Measurements from ENCODE around the gene BSND.

Gene BSND

DNA sequence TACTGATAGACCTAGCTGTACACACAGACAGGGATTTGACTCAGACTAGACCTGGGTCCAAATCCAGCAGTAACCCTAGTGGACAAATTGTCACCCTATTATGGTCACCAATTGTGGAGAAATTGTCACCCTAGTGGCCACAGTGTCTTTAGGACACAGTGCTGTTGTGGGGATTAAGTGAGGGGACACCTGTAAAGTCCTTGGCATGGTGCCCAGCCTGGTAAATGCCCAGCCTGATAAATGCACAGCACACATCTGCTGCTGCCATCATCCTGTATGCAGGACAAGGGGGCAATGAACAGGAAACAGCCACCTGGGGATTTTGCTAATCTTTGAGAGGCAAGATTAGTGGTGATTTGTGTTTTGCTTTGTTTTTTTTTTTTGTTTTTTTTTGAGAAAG is 16.0 kb upstream of the BSND start:
- POLR2A ChIA-PET = no interaction called here
- TF ChIP-seq L3MBTL2 (conservative IDR thresholded peaks at IDR 0.05) (no peak), NFRKB (IDR thresholded peaks at IDR 0.05) (no peak), ARNT (IDR thresholded peaks at IDR 0.05) (no peak), LEF1 (IDR thresholded peaks at IDR 0.05; ENCODE audit: borderline replicate concordance) (no peak), TARDBP (IDR thresholded peaks at IDR 0.05) (no peak), SUZ12 (IDR thresholded peaks at IDR 0.05) (no peak), FOXA1 (IDR thresholded peaks at IDR 0.05) (no peak), ELF4 (IDR thresholded peaks at IDR 0.05) (no peak), FOXM1 (IDR thresholded peaks at IDR 0.05; ENCODE audit: borderline replicate concordance) (no peak), ZNF384 (IDR thresholded peaks at IDR 0.05) (no peak), BHLHE40 (IDR thresholded peaks at IDR 0.05; ENCODE audit: borderline replicate concordance) (no peak), SP1 (IDR thresholded peaks at IDR 0.05) (no peak), CTBP1 (IDR thresholded peaks at IDR 0.05; ENCODE audit: borderline replicate concordance) (no peak), HDGF (IDR thresholded peaks at IDR 0.05; ENCODE audit: borderline replicate concordance) (no peak), FOXK2 (IDR thresholded peaks at IDR 0.05) (no peak)
- TF ChIP-seq, protein P1, sequence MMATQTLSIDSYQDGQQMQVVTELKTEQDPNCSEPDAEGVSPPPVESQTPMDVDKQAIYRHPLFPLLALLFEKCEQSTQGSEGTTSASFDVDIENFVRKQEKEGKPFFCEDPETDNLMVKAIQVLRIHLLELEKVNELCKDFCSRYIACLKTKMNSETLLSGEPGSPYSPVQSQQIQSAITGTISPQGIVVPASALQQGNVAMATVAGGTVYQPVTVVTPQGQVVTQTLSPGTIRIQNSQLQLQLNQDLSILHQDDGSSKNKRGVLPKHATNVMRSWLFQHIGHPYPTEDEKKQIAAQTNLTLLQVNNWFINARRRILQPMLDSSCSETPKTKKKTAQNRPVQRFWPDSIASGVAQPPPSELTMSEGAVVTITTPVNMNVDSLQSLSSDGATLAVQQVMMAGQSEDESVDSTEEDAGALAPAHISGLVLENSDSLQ (IDR thresholded peaks at IDR 0.05) = no peak
- CTCF ChIA-PET = no interaction called here
- no peak for DNase-seq (ENCODE audit: extremely low spot score)

DNA sequence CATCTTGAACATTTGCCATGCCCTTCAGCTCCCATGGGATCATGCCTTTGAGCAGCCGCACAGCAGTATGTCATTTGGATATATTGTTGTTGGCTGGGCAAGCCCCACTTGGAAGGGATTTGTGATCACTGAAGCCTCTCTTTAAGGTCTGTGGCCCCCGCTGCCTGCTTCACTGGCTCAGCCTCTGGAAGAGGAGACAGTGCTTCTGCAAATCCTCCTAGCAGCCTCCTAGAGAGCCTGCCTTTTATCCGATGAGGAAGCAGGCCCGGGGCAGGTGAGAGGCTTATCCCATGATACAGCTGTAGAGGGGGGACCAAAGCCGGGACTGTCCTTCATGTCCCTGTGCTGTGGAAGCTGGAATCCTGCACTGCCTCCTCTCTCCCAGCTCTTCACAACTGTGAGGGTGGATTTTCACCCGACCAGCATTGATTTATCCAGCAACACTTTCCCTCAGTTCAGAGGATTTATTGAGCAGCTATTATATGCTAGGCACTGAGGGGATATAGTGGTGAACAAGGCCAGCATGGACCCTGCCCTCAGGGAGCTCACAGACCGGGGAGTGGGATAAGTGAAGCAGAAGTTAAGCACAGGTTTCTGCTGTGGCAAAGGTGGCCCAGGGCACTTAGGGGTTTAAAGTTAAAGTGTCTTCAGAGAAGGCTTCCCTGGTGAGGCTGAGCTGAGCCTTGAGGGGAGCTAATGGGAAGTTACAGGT is 14.4 kb upstream of the BSND start:
- TF ChIP-seq ELF4 (IDR thresholded peaks at IDR 0.05) (no peak), ARNT (IDR thresholded peaks at IDR 0.05) (no peak), SP1 (IDR thresholded peaks at IDR 0.05) (no peak), FOXM1 (IDR thresholded peaks at IDR 0.05; ENCODE audit: borderline replicate concordance) (no peak), HDGF (IDR thresholded peaks at IDR 0.05; ENCODE audit: borderline replicate concordance) (no peak), NFRKB (IDR thresholded peaks at IDR 0.05) (no peak), FOXA1 (IDR thresholded peaks at IDR 0.05) (no peak), CTBP1 (IDR thresholded peaks at IDR 0.05; ENCODE audit: borderline replicate concordance) (no peak), LEF1 (IDR thresholded peaks at IDR 0.05; ENCODE audit: borderline replicate concordance) (no peak), FOXK2 (IDR thresholded peaks at IDR 0.05) (no peak)
- POLR2A ChIA-PET = no interaction called here
- no peak for DNase-seq (ENCODE audit: extremely low spot score)
- CTCF ChIA-PET = interaction anchor here (1.1 kb wide), 1 partner anchor 34 kb away, joined by 4 read pairs; no protein-coding TSS in a partner anchor

DNA sequence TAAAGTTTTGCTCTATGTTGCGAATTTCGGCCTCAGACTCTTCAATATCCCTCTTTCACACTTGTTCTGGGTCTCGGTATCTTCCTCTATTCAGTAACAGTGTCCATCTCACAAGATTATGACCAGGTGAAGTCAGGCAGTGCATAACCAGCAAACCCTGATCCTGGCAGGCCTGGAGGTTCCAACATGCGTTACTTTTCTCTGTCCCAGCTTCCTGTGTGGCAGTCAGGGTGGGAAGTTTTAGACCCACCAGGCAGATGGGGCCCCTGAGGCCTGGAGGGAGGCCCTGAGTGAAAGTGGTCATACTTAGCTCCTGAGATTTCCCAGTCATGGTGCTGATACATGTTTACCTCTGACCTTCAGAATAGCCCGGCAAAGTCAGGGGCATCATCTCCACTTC is 13.2 kb upstream of the BSND start:
- no peak for DNase-seq (ENCODE audit: extremely low spot score)
- POLR2A ChIA-PET = no interaction called here
- CTCF ChIA-PET = interaction anchor here (1.1 kb wide), 1 partner anchor 11 kb away, joined by 3 read pairs; no protein-coding TSS in a partner anchor
- no peak for TF ChIP-seq ELF4 (IDR thresholded peaks at IDR 0.05)
- no peak for TF ChIP-seq SUZ12 (IDR thresholded peaks at IDR 0.05)
- no peak for TF ChIP-seq L3MBTL2 (conservative IDR thresholded peaks at IDR 0.05)
- no peak for TF ChIP-seq TARDBP (IDR thresholded peaks at IDR 0.05)
- no peak for TF ChIP-seq NFRKB (IDR thresholded peaks at IDR 0.05)
- no peak for TF ChIP-seq BHLHE40 (IDR thresholded peaks at IDR 0.05; ENCODE audit: borderline replicate concordance)
- no peak for TF ChIP-seq CTBP1 (IDR thresholded peaks at IDR 0.05; ENCODE audit: borderline replicate concordance)
- no peak for TF ChIP-seq FOXK2 (IDR thresholded peaks at IDR 0.05)
- no peak for TF ChIP-seq FOXM1 (IDR thresholded peaks at IDR 0.05; ENCODE audit: borderline replicate concordance)
- TF ChIP-seq LEF1 (IDR thresholded peaks at IDR 0.05; ENCODE audit: borderline replicate concordance) = no peak

DNA sequence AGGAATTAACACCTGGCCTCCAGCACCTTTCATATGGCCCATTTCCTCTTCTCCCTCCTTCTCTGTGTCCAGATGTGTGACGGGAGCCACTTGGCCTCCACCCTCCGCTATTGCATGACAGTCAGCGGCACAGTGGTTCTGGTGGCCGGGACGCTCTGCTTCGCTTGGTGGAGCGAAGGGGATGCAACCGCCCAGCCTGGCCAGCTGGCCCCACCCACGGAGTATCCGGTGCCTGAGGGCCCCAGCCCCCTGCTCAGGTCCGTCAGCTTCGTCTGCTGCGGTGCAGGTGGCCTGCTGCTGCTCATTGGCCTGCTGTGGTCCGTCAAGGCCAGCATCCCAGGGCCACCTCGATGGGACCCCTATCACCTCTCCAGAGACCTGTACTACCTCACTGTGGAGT is 12.7 kb upstream of the BSND start:
- CTCF ChIA-PET = interaction anchor here (1.1 kb wide), 1 partner anchor 10 kb away, joined by 3 read pairs; no protein-coding TSS in a partner anchor
- POLR2A ChIA-PET = no interaction called here
- no peak for TF ChIP-seq SUZ12 (IDR thresholded peaks at IDR 0.05)
- no peak for TF ChIP-seq ELF4 (IDR thresholded peaks at IDR 0.05)
- TF ChIP-seq, protein P1 (IDR thresholded peaks at IDR 0.05) = no peak
- TF ChIP-seq ARNT (IDR thresholded peaks at IDR 0.05) = no peak
- no peak for TF ChIP-seq SP1 (IDR thresholded peaks at IDR 0.05)
- TF ChIP-seq CTBP1 (IDR thresholded peaks at IDR 0.05; ENCODE audit: borderline replicate concordance) = no peak
- TF ChIP-seq BHLHE40 (IDR thresholded peaks at IDR 0.05; ENCODE audit: borderline replicate concordance) = no peak
- DNase-seq (ENCODE audit: extremely low spot score) = no peak

DNA sequence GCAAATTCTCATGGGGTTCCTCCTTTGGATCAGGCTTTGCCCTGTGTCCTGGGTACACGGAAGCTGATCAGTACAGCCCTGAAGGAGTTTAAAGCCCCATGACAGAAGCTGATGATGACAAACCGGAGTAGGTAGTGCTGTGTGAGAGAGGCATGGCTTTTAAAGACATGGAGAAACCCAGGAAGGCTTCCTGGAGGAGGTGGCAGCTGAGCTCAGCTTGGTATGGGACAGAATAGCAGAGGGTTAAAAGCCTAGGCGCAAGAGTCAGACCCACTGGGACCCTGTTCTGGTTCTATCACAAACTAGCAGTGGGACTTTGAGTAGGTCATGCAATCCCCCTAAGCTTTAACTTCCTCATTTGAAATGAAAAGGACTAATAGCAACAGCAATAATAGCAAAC is 12.2 kb upstream of the BSND start:
- no peak for DNase-seq (ENCODE audit: extremely low spot score)
- POLR2A ChIA-PET = no interaction called here
- CTCF ChIA-PET = no interaction called here
- no peak for TF ChIP-seq ELF4 (IDR thresholded peaks at IDR 0.05)
- TF ChIP-seq FOXA1 (IDR thresholded peaks at IDR 0.05) = no peak
- no peak for TF ChIP-seq ZNF384 (IDR thresholded peaks at IDR 0.05)
- no peak for TF ChIP-seq SUZ12 (IDR thresholded peaks at IDR 0.05)
- no peak for TF ChIP-seq L3MBTL2 (conservative IDR thresholded peaks at IDR 0.05)
- TF ChIP-seq FOXM1 (IDR thresholded peaks at IDR 0.05; ENCODE audit: borderline replicate concordance) = no peak
- no peak for TF ChIP-seq HDGF (IDR thresholded peaks at IDR 0.05; ENCODE audit: borderline replicate concordance)
- no peak for TF ChIP-seq LEF1 (IDR thresholded peaks at IDR 0.05; ENCODE audit: borderline replicate concordance)
- no peak for TF ChIP-seq ARNT (IDR thresholded peaks at IDR 0.05)
- no peak for TF ChIP-seq SP1 (IDR thresholded peaks at IDR 0.05)
- no peak for TF ChIP-seq TARDBP (IDR thresholded peaks at IDR 0.05)
- TF ChIP-seq CTBP1 (IDR thresholded peaks at IDR 0.05; ENCODE audit: borderline replicate concordance) = no peak
- TF ChIP-seq BHLHE40 (IDR thresholded peaks at IDR 0.05; ENCODE audit: borderline replicate concordance) = no peak

DNA sequence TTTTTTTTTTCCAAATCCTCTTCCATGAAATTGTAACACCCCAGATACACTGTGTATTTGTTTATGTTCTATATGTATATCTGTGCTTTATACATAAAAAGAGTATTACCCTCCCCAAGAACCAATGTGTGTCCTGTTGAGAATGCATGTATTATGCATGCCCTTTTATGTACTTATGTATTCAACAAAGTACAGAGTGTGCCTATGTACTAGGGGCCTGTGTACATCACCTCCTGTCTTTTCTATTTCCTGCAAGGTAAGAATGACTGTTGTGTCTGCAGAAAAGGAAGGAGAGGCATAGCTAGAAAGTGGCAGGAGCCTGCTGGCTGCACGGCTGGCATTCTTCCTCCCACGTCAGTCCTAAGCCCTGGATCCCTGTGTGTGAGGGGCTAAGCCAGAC is 11.3 kb upstream of the BSND start:
- DNase-seq (ENCODE audit: extremely low spot score) = no peak
- TF ChIP-seq LEF1 (IDR thresholded peaks at IDR 0.05; ENCODE audit: borderline replicate concordance) (no peak), L3MBTL2 (conservative IDR thresholded peaks at IDR 0.05) (no peak), FOXA1 (IDR thresholded peaks at IDR 0.05) (no peak), CTBP1 (IDR thresholded peaks at IDR 0.05; ENCODE audit: borderline replicate concordance) (no peak), ELF4 (IDR thresholded peaks at IDR 0.05) (no peak), ARNT (IDR thresholded peaks at IDR 0.05) (no peak), FOXM1 (IDR thresholded peaks at IDR 0.05; ENCODE audit: borderline replicate concordance) (no peak), NFRKB (IDR thresholded peaks at IDR 0.05) (no peak), HDGF (IDR thresholded peaks at IDR 0.05; ENCODE audit: borderline replicate concordance) (no peak), TARDBP (IDR thresholded peaks at IDR 0.05) (no peak), ZNF384 (IDR thresholded peaks at IDR 0.05) (no peak)
- POLR2A ChIA-PET = no interaction called here
- CTCF ChIA-PET = no interaction called here
